T-helper 22 cell (primary cell): ENCODE results near the gene LIN54.
"Not testable (repeated sequence)": the region's sequence is repeated elsewhere in the genome, so short reads cannot be mapped to it uniquely, and the experiment has no call there.

ENCODE experiments used
- DNase-seq: peaks from one replicate; pipeline ENCODE4 v3.0.0-alpha.2; 2020; ENCODE audit warnings: low read depth

Gene LIN54

GRCh38 chr4:83010522-83011318 lies at the start of gene LIN54:
Gene LIN54, minus strand, starts transcription at chr4:83010823. Its CDS starts 25,979 bp downstream, at chr4:82984844.
- peak; percentile 86 for DNase-seq

- no peak for DNase-seq
Observed at GRCh38 chr4:83054928-83055327, 44.3 kb upstream of the LIN54 start.

GRCh38 chr4:83048781-83049180 lies 38.2 kb upstream of the LIN54 start:
- DNase-seq, result not testable (repeated sequence)

- DNase-seq, result no peak
Observed at GRCh38 chr4:83046693-83047473, 36.3 kb upstream of the LIN54 start.

- DNase-seq, result no peak
Observed at GRCh38 chr4:83043801-83044407, 33.3 kb upstream of the LIN54 start.

GRCh38 chr4:83043157-83043556 lies 32.5 kb upstream of the LIN54 start:
- DNase-seq, result not testable (repeated sequence)

- no peak for DNase-seq
Observed at GRCh38 chr4:83040269-83040668, 29.6 kb upstream of the LIN54 start.

- DNase-seq, result no peak
Observed at GRCh38 chr4:83036991-83037665, 26.5 kb upstream of the LIN54 start.

- DNase-seq, result peak; percentile 95
Observed at GRCh38 chr4:83034630-83035494, 24.2 kb upstream of the LIN54 start, which contains the start of gene COPS4. Gene COPS4, plus strand, starts transcription at chr4:83035183. Its CDS starts 42 bp downstream, at chr4:83035225.

GRCh38 chr4:83029688-83030087 lies 19.1 kb upstream of the LIN54 start:
- DNase-seq, result no peak

- DNase-seq, result no peak
Observed at GRCh38 chr4:83028976-83029375, 18.4 kb upstream of the LIN54 start.

GRCh38 chr4:83025563-83025962 lies 14.9 kb upstream of the LIN54 start:
- no peak for DNase-seq

GRCh38 chr4:83024233-83024632 lies 13.6 kb upstream of the LIN54 start:
- no peak for DNase-seq

GRCh38 chr4:83023599-83023998 lies 13.0 kb upstream of the LIN54 start:
- not testable (repeated sequence) for DNase-seq

- DNase-seq, result no peak
Observed at GRCh38 chr4:83022724-83023450, 12.3 kb upstream of the LIN54 start.

GRCh38 chr4:83019794-83020494 lies 9.3 kb upstream of the LIN54 start:
- no peak for DNase-seq

- DNase-seq, result no peak
Observed at GRCh38 chr4:83013902-83014301, 3.3 kb upstream of the LIN54 start.

- no peak for DNase-seq
Observed at GRCh38 chr4:83013420-83013867, 2.8 kb upstream of the LIN54 start.

GRCh38 chr4:83012687-83013419 lies 2.2 kb upstream of the LIN54 start:
- DNase-seq, result peak; percentile 93
